ENCODE data around the gene ACTRT3. TPM values are rescaled to one million over a fixed set of nuclear protein-coding genes. Genes with fewer than 3 reads are reported as not detected.

ACTRT3 gene
- total RNA-seq, result under 1 TPM in 3 of 4 donors, not detected in 1; 0.39 to 0.68 (median 0.60) TPM

DNA sequence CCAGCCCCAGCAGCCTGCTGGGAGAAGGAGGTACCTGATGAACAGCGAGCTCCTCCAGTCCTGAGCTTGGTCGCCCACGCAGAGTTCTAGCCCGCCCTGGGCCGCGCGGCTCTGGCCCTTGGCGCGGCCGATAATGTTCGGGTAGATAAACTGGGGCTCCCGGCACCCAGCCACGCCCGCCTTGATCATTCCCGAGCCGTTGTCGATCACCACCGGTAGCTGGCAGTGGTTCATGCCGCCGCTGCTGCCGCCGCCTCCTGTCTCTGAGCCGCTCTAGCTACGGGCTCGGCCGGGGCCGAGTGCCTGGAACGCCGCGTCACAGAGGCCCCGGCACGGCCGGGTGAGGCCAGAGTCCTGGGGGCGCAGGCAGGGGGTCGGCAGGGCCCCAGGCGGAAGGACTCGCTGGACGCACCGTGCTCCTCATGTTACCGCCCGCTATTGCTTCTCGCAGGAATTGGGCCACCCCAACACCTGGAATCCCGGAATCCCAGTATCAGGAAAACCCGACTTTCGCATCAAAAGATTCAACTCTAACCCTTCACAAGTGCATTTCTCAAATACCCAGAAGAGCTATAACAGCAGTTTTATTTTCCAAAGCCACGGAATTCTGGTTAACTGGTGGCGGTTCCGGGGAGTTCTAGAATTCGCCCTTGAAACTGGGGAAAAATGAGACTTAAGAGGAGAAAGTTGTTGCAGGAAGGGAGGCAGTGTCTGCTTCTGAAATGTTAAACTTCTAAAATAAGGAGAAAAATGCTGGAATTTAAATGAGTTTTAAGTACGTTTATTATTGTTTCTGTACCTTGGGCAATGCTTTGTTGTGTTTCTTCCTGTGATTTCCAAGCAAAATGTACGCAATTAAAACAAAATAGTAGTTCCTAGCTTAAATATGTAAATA lies at the start of gene ACTRT3:
ACTRT3 (minus strand) TSS at position 275 of the 895 bp plus-strand sequence; CDS start at position 234, 41 bp downstream.
- Histone ChIP-seq H3K4me3 (peak within 1 kb of the TSS; percentile 74), H3K4me1 (peaks cover 12% of the 10 kb centered on the region), H3K27me3 (no peaks in the 10 kb centered on the region), H3K36me3 (no peaks in the 10 kb centered on the region), H3K27ac (peak within 1 kb of the TSS; percentile 91), H3K9me3 (no peaks in the 10 kb centered on the region)
- WGBS, result 4% methylated on average over 23 of the region's 51 CpGs
- no peak for TF ChIP-seq EP300 (IDR thresholded peaks at IDR 0.05)
- no peak for TF ChIP-seq POLR2A (IDR thresholded peaks at IDR 0.05)
- TF ChIP-seq, protein P1, sequence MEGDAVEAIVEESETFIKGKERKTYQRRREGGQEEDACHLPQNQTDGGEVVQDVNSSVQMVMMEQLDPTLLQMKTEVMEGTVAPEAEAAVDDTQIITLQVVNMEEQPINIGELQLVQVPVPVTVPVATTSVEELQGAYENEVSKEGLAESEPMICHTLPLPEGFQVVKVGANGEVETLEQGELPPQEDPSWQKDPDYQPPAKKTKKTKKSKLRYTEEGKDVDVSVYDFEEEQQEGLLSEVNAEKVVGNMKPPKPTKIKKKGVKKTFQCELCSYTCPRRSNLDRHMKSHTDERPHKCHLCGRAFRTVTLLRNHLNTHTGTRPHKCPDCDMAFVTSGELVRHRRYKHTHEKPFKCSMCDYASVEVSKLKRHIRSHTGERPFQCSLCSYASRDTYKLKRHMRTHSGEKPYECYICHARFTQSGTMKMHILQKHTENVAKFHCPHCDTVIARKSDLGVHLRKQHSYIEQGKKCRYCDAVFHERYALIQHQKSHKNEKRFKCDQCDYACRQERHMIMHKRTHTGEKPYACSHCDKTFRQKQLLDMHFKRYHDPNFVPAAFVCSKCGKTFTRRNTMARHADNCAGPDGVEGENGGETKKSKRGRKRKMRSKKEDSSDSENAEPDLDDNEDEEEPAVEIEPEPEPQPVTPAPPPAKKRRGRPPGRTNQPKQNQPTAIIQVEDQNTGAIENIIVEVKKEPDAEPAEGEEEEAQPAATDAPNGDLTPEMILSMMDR (IDR thresholded peaks at IDR 0.05), result no peak
- TF ChIP-seq POLR2AphosphoS5 (IDR thresholded peaks at IDR 0.05), result no peak
- peak; percentile 83 to 89 for DNase-seq (ENCODE audit: low spot score in 2 of 2)

DNA sequence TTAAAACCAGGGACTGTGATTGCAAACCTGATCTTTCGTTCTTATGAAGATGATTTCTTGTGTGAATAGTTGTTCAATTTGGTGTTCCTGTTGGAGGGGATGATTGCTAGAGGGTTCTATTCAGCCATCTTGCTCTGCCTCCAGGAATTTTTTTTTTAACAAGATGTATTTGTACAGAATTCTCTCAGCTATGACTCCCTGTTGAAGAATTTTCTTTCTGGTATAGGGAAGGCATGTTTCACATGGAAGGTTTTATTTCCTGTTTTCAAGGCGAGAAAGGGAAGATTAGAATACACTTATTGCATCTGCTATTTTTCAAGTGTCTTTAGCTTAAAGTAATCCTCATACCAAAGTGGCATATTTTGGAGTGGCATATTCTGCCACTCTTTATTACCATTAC lies 49.0 kb upstream of the ACTRT3 start:
- H3K27me3 ChIP-seq, result peaks cover 4% of the 10 kb centered on the region
- TF ChIP-seq POLR2A (IDR thresholded peaks at IDR 0.05) (no peak), EP300 (IDR thresholded peaks at IDR 0.05) (no peak), POLR2AphosphoS5 (IDR thresholded peaks at IDR 0.05) (no peak)
- TF ChIP-seq, protein P1 (IDR thresholded peaks at IDR 0.05), result no peak
- DNase-seq (ENCODE audit: low spot score in 2 of 2), result no peak
- H3K4me3 ChIP-seq, result no peak overlapping the region
- no peaks in the 10 kb centered on the region for H3K36me3 ChIP-seq
- 77% methylated on average over 2 of the region's 2 CpGs for WGBS
- no peak overlapping the region for H3K27ac ChIP-seq
- H3K9me3 ChIP-seq, result no peaks in the 10 kb centered on the region
- peaks cover 7% of the 10 kb centered on the region for H3K4me1 ChIP-seq

DNA sequence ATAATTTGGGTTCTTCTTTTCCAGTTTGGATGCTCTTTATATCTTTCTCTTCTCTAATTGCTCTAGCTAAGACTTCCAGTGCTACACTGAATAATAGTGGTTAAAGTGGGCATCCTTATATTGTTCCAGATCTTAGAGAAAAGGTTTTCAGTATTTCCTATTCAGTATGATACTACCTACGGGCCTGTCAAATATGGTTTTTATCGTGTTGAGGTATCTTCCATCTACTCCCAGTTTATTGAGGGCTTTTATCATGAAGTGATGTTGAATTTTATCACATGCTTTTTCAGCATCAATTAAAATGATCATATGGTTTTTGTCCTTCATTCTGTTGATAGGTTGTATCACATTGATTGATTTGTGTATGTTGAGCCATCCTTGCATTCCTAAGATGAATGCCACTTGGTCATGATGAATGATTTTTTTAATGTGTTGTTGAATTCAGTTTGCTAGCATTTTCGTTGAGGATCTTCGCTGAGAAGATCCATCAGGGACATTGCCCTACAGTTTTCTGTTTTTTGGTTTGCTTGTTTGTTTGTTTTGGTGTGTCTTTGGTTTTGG lies 46.3 kb upstream of the ACTRT3 start:
- Histone ChIP-seq H3K4me1 (peaks cover 26% of the 10 kb centered on the region), H3K4me3 (no peak overlapping the region), H3K27ac (no peak overlapping the region), H3K36me3 (no peaks in the 10 kb centered on the region), H3K27me3 (no peaks in the 10 kb centered on the region), H3K9me3 (no peaks in the 10 kb centered on the region)
- no peak for DNase-seq (ENCODE audit: low spot score in 2 of 2)
- TF ChIP-seq EP300 (IDR thresholded peaks at IDR 0.05), result no peak
- no peak for TF ChIP-seq POLR2A (IDR thresholded peaks at IDR 0.05)
- TF ChIP-seq, protein P1 (IDR thresholded peaks at IDR 0.05), result no peak
- no peak for TF ChIP-seq POLR2AphosphoS5 (IDR thresholded peaks at IDR 0.05)
- 87% methylated on average over 4 of the region's 4 CpGs for WGBS

DNA sequence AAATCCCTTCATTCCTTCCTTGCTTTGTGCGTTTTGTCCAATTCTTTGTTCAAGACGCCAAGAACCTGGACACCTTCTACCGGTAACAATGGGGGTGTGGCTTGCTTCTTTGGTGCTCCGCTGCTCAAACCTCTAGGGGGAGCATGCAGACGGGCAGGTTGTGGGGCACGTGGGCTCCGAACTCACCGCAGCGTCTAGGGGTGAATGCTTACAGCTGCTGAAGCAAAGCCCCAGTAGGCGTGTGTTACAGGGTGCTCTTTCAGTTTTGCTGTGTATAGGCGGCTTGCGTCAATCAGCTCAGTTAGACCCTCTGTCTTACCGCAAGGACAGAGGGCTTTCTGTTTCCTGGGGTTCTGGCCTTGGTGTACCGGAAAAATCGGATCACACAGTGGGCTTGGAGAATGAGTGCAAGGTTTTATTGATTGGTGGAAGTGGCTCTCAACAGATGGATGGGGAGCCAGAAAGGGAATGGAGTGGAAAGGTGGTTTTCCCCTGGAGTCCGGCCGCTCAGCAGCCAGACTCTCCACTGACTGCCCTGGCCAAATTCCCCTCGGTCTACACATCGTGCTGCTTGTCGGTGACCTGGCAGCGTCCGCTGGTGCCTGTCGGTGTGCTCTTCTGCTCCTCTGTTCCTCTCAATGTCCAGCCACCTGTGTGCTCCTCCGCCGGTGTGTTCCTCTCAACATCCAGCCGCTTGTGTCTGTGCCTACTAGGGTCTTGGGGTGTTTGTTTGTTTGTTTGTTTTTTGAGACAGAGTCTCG lies 44.6 kb upstream of the ACTRT3 start:
- peak overlapping the region; percentile 82 for H3K4me3 ChIP-seq
- H3K36me3 ChIP-seq, result no peaks in the 10 kb centered on the region
- H3K4me1 ChIP-seq, result peaks cover 26% of the 10 kb centered on the region
- DNase-seq (ENCODE audit: low spot score in 2 of 2), result no peak
- 61% methylated on average over 27 of the region's 27 CpGs for WGBS
- H3K9me3 ChIP-seq, result no peaks in the 10 kb centered on the region
- TF ChIP-seq EP300 (IDR thresholded peaks at IDR 0.05) (no peak), POLR2AphosphoS5 (IDR thresholded peaks at IDR 0.05) (no peak), POLR2A (IDR thresholded peaks at IDR 0.05) (no peak)
- TF ChIP-seq, protein P1 (IDR thresholded peaks at IDR 0.05), result no peak
- H3K27ac ChIP-seq, result no peak overlapping the region
- no peaks in the 10 kb centered on the region for H3K27me3 ChIP-seq
